Measurements from ENCODE around the gene EPN2.
"Not testable (repeated sequence)": the region's sequence is repeated elsewhere in the genome, so short reads cannot be mapped to it uniquely, and the experiment has no call there.

The EPN2 gene

DNA sequence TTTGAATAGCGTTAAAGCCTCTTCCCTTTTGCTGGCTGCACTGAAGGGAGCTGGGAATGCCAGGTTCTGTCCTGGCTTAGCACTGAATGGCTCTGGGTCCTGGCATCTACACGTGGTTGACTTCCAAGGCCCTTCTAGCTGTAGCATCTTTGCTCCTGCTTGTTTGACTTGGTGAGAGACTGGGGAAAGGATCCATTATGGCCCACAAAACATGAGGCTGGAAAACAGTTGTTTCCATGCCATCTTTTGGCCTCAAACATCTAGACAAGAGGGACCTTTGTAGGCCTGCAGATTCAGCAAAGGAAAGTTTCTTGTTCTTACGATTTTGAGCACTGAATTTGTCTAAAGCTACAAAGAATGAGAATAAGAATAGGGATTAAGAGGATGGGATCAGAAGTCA is 32.5 kb downstream of the EPN2 start:
- DNase-seq, result no peak

- no peak for DNase-seq
These were observed 33.2 kb downstream of the EPN2 start for GRCh38 chr17:19270347-19270703.

- DNase-seq, result no peak
These were observed 33.8 kb downstream of the EPN2 start for GRCh38 chr17:19270704-19271611.

GRCh38 chr17:19271780-19272357 is 34.7 kb downstream of the EPN2 start:
- DNase-seq, result no peak

- no peak for DNase-seq
These were observed 36.6 kb downstream of the EPN2 start for GRCh38 chr17:19273731-19274130.

DNA sequence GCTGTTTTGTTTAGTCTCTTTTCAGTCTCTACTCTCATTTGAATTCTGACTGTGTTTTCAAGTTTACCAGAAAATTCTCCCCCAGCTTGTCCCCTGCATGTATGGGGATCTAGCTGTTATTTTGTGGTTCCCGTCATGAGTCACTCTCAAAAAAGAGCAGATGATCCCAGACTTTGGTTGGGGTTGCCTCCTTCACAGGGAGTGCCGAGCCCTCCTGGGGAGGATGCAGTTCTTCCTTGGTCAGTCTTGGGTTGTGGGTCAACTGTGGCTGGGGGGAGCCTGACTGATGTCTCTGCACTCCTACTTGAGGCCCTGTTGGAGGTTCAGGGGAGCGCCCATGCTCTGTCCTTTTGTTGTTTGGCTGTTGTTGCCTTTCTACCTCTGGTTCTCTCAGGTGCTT is 37.7 kb downstream of the EPN2 start:
- DNase-seq, result no peak

DNA sequence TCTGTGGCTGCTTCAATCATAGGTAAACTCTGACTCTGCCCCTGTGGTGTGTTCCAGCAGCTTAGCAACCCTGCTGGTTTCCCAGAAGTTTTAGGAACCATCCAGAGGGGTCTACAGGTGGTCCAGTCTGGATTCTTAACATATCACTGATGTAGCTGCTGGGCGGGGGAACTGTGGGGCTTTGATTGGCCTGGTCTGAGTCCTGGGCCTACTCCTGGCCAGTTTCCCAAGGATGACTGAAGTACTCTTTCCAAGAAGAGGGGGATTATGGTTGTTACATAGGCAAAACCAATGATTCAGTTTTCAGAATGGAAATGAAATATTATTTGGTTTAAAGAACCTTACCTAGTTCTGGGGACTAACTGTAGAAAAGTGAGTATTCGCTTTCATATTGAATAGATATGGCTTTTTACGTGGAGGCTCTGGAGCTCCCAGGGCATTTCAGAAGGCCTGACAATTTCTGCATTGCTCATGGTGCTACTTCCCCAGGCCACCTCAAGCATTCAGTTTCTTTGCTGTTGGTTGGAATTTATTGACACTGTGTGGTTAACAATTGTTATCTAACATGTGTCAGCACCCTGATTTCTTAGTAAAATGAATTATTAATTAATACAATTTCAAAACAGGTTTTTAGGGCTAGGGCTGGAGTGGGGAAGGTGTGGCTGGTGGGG is 38.4 kb downstream of the EPN2 start:
- DNase-seq, result no peak

GRCh38 chr17:19278284-19278683 is 41.1 kb downstream of the EPN2 start:
- not testable (repeated sequence) for DNase-seq

- DNase-seq, result no peak
These were observed 41.6 kb downstream of the EPN2 start for GRCh38 chr17:19278729-19279128.

- no peak for DNase-seq
These were observed 44.0 kb downstream of the EPN2 start for GRCh38 chr17:19281161-19281560.

- no peak for DNase-seq
These were observed 47.1 kb downstream of the EPN2 start for GRCh38 chr17:19284005-19284959.

- no peak for DNase-seq
These were observed 48.2 kb downstream of the EPN2 start for GRCh38 chr17:19285213-19285900.

DNA sequence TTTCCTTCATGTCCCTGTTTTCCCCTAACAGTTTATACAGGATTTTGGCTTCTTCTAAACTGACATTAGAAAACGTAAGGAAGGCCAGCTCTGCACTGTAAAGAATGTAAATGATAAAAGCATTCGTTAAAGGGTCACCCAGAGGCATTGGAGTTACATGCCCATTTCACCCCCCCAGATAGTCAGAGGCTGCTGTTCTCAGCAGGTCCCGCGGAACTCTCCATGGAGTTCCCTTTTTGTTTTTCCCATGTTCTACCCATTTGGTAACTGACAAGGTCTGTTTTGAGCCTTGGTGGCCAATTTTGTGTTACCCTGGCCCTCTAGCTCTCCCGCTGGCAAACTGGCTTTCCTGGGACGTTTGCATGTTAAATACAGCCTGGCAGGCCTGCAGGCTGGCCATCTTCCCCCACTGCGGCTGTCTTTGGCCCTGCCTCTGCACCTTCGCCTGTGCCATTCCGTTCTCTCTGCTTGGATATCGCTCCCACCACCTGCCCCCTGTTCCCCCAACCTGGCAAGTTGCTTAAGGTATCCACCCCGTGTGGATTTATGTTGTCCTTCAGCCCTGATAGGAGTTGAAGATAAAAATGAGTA is 49.7 kb downstream of the EPN2 start:
- DNase-seq, result no peak

GRCh38 chr17:19287651-19288050 is 50.5 kb downstream of the EPN2 start:
- no peak for DNase-seq

DNA sequence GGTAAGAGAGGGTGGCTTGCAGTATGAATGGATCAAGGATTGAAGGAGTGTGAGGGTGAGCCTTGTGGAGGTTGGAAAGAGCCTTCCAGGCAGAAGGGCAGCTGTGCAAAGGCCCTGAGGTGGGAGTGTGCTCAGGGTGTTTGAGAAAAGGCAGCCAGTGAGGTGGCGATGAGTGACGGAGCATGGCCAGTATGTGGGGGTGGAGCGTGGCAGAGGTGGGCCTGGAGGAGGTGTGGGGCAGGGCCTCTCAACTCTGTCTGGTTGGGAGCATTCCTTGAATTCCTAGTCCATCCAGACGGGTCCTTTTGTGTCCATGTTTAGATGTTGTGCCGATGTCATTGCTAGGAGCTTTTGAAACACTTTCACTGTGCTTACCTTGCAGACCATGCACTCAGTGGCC is 51.3 kb downstream of the EPN2 start:
- no peak for DNase-seq

DNA sequence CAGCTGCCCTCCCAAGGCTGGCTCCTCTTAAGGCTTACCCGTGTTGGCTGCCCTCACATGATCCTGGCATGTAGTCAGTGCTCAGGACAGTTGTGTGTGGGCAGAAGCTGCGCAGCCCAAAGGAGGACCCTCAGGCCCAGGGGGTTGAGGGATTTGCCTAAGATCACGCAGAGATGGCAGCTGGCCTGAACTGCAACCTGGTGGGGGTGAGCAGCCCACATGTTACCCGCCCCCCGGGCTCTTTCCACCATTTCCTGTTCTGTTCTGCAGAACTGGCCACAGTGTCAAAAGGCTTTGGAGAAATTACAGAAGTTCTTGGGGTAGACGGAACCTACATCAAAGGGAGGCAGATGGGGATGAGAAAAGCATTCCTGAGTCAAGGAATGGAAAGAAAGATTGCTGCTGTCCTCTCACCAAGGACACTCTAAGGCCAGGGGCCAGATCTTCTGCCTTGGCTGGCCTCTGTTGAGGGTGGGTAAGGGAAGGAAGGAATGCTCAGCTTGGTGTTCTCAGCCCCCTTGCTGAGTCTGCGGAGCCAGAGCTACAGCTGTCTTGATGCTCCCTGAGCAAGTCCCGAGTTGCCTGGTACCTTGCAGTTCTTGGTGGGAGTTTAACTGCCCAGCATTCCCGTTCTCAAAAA is 53.0 kb downstream of the EPN2 start:
- DNase-seq, result no peak

GRCh38 chr17:19291646-19292376 is 54.6 kb downstream of the EPN2 start:
- no peak for DNase-seq

GRCh38 chr17:19292377-19292711 is 55.2 kb downstream of the EPN2 start:
- no peak for DNase-seq

- no peak for DNase-seq
These were observed 57.3 kb downstream of the EPN2 start for GRCh38 chr17:19294443-19294842.

DNA sequence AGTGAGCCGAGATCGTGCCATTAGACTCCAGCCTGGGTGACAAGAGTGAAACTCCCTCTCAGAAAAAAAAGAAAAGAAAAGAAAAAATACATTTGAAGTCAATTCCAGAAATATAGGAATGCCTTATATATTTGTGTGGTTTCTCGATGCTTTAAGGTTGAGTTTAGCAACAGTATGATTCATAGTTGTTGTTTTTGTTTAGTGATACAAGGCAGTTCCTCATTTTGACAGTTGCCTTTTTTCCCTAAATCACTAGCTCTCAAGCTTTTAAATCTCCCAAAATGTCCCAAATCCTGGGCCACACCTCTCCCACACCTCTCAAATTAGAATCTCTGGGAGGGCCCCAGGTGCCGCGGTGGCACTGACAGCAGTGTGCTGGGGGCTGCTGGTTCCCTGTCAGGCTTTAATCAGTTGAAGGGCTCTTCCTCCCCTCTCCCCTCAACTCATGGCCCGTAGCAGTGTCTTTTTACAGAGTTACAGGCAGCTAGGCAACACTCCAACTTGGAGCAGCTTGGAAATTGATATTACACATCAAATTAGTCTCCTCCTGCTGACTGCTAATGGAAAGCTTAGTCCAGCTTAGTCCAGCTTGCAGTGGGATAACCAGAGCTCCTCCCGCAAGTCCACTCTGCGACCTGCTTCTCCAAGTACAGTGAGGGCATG is 58.4 kb downstream of the EPN2 start:
- DNase-seq, result no peak

All from left hindlimb (tissue), 1 donor.